CD4-positive, alpha-beta T cell treated with Interleukin-4 for 4 hours (primary cell): ENCODE measurements around the gene TRPM3.

ENCODE experiments used
- DNase-seq: peaks from one replicate; pipeline ENCODE4 v3.0.0-alpha.2; 2020

The TRPM3 gene

GRCh38 chr9:70940605-70941004, 180.8 kb downstream of the TRPM3 start:
- DNase-seq: no peak

DNA sequence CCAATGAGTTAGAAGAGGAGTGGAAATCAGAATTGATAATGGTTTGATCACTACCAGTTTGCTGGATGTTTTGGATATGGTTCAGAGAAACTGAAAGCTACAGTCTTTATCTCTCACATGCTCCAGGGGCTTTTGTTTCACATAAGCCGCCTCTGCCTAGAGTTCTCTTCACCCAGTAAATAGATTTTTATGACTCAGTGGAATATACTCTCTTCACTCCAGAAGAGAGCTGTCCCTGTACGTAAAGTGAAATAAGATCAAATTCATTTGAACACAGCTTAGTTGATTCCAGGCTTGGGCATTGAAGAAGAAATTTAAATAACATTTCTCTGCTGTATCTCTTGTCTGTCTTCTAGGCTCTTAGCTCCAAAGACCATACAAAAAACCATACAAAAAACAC, 184.9 kb downstream of the TRPM3 start:
- no peak for DNase-seq

DNA sequence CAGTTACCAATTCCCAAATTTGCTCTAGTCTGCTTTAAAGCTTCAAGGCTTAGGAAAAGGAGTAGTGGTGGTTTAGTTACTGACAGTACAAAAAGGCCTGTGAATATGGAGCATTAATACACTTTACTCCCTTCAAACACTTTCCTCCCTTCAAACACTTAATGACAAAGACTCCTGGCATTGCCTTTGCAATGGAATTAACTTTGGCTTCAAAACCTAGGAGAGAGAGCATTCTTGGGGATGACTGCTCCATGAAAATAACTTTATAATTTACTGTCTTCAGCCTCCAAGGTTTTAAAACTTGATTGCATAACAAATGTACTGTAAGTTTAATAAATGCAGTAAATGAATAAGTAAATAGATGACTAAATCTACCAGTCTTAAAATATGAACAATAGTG, 185.6 kb downstream of the TRPM3 start:
- no peak for DNase-seq

GRCh38 chr9:70934642-70935041, 186.8 kb downstream of the TRPM3 start:
- no peak for DNase-seq

GRCh38 chr9:70933321-70933720, 188.1 kb downstream of the TRPM3 start:
- no peak for DNase-seq

DNA sequence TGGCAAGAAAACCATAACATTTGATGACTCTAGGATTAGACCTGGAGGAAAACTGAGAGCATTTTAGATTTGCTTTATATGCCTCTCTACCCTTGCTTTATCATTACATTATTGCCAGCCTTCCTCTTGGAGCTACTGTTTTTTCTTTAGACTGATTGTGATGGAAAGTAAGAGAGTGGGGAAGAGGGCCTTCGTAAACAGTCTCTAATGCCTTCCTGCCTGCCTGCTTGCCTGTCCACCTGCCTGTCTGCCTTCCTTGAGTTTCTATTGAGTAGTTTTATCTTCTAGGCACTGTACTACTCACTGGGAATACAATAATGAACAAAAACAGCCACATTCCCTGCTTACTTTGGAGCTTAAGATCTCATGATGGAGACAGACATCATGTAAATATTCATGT, 189.3 kb downstream of the TRPM3 start:
- no peak for DNase-seq

- no peak for DNase-seq
Measured at GRCh38 chr9:70927530-70927929, 193.9 kb downstream of the TRPM3 start.

GRCh38 chr9:70924895-70925547, 196.4 kb downstream of the TRPM3 start:
- DNase-seq: peak; percentile 26

GRCh38 chr9:70924380-70924779, 197.0 kb downstream of the TRPM3 start:
- no peak for DNase-seq

DNA sequence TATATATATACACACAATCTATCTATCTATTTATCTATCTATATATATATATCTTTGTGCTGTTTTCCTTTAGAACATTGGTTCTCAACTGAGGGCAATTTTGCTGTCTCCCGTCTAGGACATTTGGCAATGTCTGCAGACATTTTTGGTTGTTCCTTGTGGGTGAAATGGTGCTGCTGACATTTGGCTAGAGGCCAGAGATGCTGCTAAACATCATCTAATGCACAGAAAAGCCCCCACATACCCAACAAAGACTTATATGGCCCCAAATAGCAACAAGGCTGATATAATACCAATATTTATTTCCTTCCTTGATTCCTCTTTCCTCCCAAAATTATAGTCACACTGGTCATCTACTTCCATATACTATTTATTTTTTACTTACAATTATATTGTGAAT, 197.5 kb downstream of the TRPM3 start:
- no peak for DNase-seq

DNA sequence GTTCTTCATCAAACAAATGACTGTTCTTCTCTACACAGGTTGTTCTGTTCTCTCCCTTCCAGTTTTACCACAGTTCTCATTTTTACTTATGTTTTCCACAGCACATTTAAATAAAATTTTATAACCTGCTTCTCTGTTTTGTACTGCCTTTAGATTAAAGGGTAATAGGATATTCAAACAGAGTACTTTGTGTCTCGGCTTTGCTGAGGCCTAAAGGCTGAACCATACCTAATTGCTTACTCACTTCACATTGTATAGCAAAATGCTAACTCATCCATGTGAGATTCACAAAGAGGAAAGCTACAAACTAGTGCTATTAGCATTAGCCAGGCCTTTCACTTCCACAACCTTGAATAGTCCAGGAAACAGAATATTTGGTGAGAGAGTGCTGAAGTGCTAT, 200.3 kb downstream of the TRPM3 start:
- DNase-seq: no peak

GRCh38 chr9:70917277-70917676, 204.1 kb downstream of the TRPM3 start:
- no peak for DNase-seq

DNA sequence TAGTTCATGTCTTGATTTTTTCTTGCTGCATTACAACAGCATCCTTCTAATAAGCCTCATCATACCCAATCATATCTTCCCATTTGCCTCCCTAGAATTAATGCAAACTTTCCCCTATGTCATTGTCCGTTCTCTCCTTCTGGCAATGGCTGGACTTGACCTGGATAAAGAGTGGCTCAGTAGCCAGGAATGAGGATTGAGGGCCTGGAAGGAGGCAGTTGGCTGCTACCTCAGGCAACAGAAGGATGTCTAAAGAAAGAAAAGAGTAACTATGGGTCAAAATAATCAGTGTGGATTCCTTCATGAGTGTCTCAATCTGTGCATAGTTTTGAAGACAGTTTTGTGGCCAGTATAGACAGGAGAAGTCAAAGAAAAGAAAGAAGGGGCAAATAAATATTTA, 209.6 kb downstream of the TRPM3 start:
- DNase-seq: no peak

DNA sequence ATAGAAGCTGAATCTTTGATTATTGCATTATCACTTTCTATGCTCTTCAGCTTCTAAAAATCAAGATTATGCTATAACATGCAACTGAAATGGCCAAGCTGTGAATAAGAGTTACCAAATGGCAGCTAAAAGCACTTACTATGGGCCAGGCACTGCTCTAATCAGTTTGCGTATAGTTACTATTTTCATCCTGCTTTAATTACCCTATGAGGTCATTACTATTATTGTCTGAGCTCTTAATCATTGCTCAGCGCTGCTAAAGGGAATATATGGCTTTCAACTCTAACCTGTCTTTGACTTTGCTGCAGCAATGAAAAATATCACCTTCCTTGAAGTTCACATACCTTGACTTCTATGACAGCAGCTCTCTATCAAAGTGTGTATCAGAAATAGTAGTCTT, 210.8 kb downstream of the TRPM3 start:
- DNase-seq: no peak

DNA sequence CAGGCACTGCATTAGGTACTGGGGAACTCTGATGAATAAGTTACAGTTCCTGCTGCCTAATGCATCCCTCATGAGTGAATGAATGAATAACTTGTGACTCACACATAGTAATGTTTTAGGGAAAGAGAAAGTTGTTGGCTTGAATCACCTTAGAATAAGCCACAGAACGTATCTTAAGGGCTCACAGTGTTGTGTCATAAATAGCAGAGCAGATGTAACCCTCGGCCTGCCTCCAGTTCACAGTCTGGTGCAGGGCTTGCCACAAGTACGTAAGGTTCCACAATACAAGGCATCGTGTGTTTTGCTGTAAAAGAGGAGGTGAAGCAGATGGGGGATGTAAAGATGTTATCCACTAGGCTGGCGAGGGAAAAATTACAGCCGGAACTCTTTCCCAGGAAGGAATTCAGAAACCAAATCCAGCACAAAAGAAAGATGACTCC, 218.7 kb downstream of the TRPM3 start:
- DNase-seq: no peak

DNA sequence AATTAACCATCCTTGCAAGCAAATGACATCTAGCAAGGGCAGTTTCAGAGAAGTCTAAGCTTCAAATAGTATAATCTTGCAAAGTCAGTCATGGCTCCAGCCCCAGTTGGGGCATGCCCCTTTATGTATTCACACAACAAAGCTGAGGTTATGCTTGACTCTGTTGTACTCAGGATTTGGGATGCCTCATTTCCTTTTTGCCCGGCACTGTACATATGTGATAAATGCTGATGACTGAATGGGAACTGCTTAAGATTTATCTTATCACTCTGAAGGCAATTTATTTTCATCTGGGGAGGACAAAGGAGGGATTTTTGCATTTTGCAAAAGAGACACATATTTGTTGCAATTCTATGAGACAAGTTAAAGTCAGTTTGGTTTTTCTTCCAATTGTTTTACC, 219.2 kb downstream of the TRPM3 start:
- DNase-seq: no peak

- DNase-seq: no peak
Measured at GRCh38 chr9:70901746-70902145, 219.7 kb downstream of the TRPM3 start.

DNA sequence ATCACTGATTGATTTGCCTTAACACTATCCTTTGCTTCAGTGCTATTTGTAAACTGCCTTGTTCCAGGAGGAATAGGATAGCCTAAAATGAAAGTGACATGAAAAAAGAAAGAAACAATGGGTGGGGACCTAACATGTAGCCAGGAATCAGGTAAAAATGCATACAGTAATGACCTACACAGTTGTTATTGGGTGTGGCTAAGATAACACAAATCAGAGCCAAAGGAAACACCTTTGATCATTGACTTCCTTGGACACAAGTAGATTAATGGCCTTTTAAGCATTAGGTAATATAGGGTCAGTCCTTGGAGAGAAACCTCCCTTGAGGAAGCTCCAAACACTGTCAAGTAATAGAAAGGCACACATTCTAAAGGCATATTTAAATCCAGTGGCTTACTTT, 220.4 kb downstream of the TRPM3 start:
- no peak for DNase-seq

DNA sequence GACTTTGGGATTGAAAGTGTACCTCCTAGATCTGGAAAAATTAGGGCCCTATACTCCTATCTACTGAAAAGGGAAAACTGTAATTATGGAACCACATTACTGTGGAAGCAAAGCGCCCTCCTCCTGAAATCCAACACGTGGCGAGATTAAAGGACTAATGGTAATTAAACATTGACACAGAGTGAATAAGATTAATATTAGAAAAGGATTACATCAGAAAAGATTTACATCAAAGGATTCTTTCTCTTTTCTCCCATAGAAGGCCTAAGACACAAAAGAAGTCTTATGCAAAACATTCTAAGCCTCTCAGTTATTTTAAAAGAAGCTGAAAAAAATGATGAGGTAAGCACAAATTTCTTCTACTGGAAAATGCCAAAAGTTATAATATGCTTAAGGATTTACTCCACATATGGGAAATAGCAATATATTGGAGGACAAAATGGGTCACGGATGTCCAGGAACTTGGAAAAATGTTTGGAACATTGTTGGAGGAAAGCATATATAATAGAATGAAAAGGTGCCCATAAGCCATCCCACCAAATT, 227.8 kb downstream of the TRPM3 start:
- no peak for DNase-seq

GRCh38 chr9:70888471-70888870, 232.9 kb downstream of the TRPM3 start:
- DNase-seq: no peak

DNA sequence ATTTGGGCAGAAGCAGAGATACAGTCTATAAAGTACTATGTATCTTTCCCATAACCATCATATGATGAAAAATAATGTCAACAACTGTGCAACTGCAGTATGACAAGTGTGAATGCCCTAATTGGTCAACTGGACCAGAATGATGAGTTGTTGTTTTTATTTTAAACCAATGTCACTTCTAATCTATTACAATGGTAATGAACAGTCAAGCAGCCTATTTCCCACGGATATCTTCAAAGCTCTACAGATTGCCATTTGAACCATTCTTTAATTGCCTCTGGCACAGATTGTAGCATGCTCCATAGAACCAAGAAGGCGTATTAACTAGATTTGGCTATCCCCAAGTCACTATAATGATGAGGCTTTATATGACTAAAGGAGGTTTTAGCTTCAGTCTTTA, 233.6 kb downstream of the TRPM3 start:
- no peak for DNase-seq

- no peak for DNase-seq
Measured at GRCh38 chr9:70883963-70884793, 237.2 kb downstream of the TRPM3 start.

DNA sequence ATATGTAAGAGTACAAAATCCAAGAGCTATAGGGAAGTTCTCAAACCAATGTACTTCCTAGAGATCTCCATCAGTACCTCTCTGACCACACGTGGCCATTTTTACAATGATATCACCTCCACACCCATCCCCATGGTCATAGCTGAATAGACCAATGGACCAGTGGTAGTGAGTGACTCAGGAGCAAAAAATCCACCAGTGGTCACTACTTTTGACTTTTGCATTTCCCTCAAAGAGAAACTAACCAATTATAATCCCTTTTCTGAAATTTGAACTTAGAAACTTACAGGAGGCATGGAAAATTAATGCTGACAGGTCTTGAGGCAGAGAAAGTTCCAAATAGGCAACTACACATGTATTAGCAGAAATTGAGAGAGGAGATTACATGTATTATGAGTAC, 238.4 kb downstream of the TRPM3 start:
- DNase-seq: no peak

DNA sequence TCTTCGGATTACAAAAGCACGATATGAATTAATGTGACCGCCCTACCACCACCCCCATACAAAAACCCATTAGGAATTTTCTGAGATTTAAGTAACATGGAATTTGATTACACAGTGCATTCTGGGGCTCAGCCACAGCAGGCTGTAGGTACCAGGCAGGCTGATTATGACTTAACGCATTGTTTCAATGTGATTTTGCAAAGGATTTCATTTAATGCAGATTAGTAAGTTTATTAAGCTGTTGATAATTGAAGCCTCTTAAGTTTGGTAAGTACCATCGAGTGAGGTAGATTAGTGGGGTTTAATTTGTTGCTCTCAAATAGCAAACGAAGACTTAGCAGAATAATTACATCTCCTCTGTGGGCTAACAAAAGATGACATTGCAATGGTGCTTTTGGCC, 240.1 kb downstream of the TRPM3 start:
- DNase-seq: no peak
